Measurements from ENCODE around the gene USP14.

Gene USP14

DNA sequence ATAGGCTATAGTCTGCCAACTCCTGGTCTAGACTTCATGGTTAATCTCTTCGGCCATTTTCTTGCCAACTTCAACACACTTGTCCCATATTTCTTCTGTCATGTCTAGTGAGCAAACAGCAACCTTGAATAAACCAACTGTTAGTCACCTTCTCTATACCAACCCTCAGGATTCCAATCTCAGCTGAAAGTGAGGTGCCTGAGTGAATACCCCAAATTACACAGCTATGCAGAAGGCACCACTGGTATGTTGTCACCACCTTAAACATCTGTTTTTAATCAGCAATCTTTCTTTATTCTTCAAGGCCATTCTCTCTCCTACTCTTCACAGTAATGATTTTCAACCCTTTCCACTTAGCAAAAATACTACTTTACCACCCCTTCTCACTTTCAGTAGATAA is 70.2 kb downstream of the USP14 start:
- DNase-seq (ENCODE audit: low read depth): no peak

DNA sequence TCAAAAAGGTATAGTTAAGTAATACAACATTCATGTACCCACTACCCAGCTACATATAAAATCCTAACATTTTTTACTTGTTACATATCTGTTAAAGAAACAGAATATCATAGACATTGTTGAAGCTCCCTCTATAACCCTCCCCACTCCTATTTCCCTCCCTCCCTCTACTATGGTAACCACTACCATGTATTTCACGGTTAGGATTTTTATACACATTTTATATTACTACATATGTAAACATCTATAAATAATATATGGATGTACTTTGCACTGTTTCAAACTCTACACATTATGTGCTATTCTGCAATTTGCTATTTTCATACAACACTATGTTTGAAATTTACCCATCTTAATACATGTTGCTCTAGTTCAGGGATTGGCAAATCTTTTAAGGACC is 73.2 kb downstream of the USP14 start:
- no peak for DNase-seq (ENCODE audit: low read depth)

DNA sequence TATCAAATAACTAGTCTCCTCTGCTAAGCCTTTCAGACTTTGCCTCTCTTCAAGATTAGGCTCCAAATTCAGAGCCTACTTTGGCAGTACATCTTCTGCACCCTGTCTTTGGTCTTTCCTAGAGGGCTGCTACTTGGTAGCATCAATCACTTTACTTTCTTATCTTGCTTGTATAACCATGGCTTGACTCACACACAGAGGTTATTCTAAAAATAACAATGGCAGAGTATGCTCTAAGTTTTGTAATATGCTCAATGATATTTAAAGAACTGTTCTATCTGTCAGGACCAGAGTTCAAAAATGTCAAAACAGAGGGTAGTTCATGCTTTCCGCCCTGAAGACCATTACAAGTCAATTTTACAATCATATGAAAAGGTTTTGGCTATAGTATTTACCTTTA is 81.8 kb downstream of the USP14 start:
- no peak for DNase-seq (ENCODE audit: low read depth)

DNA sequence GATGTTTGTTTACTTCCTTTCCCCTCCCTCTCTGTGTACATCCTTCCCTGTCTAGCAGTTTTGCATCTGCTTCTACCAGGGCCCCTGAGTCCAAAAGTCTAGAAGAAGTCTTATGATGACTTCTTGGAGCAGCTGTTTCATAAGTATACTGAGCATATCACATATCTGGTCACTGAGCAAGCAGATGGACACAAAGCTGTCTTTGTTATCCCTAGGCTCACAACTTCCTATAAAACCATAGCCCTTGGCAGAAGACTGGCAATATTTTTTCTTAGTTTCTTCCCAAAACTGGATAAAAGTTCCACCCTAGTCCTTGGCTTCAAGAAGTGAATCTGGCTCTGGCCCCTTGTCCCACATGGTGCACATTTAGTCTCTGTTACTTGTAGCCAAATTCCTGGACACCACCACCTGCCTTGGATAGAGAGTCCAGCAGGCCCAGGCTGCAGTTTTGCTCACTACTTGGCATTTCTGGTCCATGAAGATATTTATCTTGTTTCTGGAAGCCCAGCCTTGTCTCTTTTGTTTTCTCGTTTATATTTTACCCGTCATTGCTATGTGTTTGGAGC is 87.0 kb downstream of the USP14 start:
- DNase-seq (ENCODE audit: low read depth): no peak

DNA sequence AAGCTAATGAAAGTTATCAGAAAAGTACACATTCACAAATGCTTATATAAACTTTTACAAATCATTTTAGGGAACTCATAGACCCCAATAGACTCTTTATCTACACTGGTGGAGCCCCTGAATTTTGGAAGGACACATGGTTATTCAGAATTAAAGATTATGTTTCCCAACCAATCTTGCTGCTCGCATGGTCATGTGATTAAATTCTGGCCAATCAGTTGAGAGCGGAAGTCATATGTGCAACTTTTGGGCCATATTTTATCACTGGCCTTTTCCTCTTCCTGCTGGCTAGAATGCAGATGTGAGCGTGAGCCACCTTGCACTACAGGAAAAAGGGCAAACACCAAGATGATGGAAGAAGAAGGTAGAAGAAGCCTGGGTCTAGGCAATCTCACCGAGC is 89.7 kb downstream of the USP14 start:
- no peak for DNase-seq (ENCODE audit: low read depth)

DNA sequence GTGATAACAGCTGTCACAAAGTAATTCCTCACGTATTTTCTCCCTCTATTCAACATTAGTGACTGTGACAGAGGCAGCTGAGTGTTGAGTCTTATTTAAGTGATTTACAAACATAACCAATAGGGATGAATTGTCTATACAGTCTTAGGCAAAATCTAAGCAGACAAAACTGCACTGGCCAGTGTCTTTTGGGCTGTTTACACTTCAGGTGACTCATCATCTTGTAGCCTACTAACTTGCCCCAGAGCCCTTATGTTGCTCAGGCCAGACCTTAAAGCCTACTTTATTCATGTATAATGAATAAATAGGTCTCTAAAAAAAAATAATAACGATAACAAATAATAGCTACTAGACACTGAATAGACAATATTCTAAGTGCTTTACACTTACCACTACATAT is 92.3 kb downstream of the USP14 start:
- no peak for DNase-seq (ENCODE audit: low read depth)

DNA sequence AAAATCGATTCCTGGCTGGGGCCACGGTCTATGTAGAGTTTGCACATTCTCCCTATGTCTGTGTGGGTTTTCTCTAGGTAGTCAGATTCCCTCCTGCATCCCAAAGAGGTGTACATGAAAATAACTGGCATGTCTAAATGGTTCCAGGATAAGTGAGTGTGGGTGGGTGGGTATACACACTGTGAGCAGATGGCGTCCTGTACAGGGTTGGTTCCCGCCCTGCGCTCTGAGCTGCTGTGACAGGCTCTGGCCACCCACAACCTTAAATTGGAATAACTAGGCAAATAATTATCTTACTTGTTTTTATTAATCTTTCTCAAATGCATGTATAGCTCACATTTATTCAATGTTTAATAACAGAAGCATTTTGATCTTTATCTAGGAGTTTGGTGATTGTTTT is 93.2 kb downstream of the USP14 start:
- no peak for DNase-seq (ENCODE audit: low read depth)

DNA sequence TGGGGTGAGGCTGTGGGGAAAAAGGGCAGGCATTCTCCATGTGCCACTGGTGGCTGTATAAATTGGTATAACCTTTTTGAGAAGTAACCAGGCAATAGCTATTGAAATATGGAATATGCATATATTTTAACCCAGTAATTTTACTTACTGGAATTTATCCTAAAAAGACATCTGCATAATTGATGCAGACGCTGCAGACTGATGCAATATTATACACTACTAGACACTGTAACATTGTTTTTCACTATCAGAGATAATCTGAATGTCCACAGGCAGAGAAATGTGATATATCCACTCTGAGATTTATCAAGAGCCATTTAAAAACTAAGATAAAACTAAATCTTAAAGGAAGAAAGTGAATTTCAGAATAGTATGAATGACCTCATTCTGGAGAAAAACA is 94.8 kb downstream of the USP14 start:
- no peak for DNase-seq (ENCODE audit: low read depth)

DNA sequence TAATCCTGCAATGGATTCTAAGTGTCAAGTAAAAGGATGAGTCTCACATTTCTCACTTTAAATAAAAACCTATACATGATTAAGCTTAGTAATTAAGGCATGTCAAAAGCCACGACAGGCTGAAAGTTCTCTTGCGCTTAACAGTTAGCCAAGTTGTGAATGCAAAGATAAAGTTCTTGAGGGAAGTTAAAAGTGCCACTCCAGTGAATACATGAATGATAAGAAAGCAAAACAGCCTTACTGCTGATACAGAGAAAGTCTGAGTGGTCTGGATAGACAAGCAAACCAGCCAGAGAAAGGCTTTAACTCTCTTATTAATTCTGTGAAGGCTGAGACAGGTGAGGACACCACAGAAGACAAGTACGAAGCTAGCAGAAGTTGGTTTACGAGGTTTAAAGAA is 96.8 kb downstream of the USP14 start:
- no peak for DNase-seq (ENCODE audit: low read depth)

DNA sequence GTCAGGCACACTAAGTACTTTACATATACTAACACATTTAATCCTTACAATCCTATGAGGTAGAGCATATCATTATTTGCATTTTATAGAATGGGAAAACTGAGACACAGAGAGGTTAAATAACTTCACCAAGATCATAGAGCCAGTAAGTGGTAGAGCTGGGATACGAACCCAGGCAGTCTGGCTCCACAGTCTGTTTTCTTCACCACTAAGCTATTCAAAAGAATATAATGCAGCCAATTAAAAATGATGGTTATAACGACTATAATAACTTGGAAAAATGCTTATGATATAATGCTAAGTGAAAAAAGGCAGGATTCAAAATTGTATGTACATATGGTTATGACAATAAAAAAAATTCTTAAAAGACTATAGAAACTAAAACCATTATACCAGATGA is 102.2 kb downstream of the USP14 start:
- DNase-seq (ENCODE audit: low read depth): no peak

DNA sequence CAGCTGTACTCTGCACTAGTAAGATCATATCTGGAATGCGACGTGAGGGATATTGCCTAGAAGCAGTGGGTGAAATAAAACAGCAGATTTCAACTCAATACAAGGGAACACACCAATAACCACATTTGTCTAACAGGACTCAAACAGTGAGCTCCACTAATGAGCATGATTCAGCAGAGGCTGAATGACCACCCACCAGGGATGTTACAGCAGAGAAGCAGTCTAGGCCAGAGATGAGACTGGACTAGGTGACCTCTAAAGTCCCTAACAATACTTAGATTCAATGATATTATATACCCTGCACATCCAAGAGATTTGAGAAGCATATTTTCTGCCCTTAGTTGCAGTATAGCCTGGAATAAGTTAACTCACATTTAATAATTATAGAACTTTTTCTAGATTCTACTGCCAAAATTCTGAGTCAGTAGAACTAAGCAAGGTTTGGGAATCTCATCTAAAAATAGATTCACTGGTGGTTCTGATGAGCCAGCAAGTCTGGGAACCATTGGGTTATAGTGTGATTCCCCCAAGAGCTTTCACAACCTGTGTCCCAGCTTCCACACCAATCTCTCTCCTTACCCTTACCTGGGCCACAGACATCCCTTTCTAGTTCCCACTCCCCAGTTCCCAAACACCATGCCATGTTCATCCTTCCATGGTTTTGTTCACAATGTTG is 103.2 kb downstream of the USP14 start:
- DNase-seq (ENCODE audit: low read depth): no peak
